Psoas muscle (tissue), 8 donors: Measurements from ENCODE around the gene IQCH. TPM values are rescaled to one million over a fixed set of nuclear protein-coding genes. Genes with fewer than 3 reads are reported as not detected.

Source experiments
- ATAC-seq, 4 donors: fragments of 200-7000 bp; cut with Tn5 transposase; one replicate each; pipeline ENCODE4 v1.9.1; 2020; ENCODE audit warnings: moderate library complexity in 3 of 4, mild to moderate bottlenecking in 2 of 4
- DNase-seq, 2 donors: peaks; one replicate each; pipeline ENCODE4 v3.0.0-alpha.2; 2020
- H3K27ac ChIP-seq: fragments of 200-600 bp; one replicate; pipeline ENCODE4 v1.8.0; 2022
- H3K27me3 ChIP-seq, 3 donors: fragments of 200-600 bp in 1 of 3; one replicate each; pipeline versions ENCODE4 v1.6.1 to v1.8.0; 2013 to 2022; ENCODE audit warnings: low read length in 2 of 3, mild to moderate bottlenecking in 2 of 3, moderate library complexity in 1 of 3; ENCODE audit not compliant: insufficient read depth in 3 of 3
- H3K36me3 ChIP-seq, 2 donors: fragments of 200-600 bp in 1 of 2; one replicate each; pipeline versions ENCODE4 v1.6.1 to v1.8.0; 2013 to 2022; ENCODE audit warnings: low read depth in 1 of 2, mild to moderate bottlenecking in 1 of 2, moderate library complexity in 1 of 2; ENCODE audit not compliant: insufficient read depth in 1 of 2
- H3K4me1 ChIP-seq: fragments of 200-600 bp; one replicate; pipeline ENCODE4 v1.8.0; 2022
- H3K4me3 ChIP-seq: fragments of 200-600 bp; one replicate; pipeline ENCODE4 v1.8.0; 2022; ENCODE audit warnings: mild to moderate bottlenecking
- H3K9me3 ChIP-seq: fragments of 200-600 bp; one replicate; pipeline ENCODE4 v1.8.0; 2022
- WGBS, 3 donors: extraction: QIAGEN DNeasy Blood & Tissue Kit; methylation state at CpG; one replicate each; pipeline versions ENCODE4 v1.1.6 to v1.1.7; 2013; 5-methylcytosine and 5-hydroxymethylcytosine counted together
- intact Hi-C, 2 donors: fragments of 100-400 bp; cut with DNase I; formaldehyde crosslinking; loops; one replicate each; pipeline versions ENCODE4 v1.11.0 to v1.14.2; 2022
- polyA plus RNA-seq, 3 donors: library from polyadenylated mRNA; stranded (reverse); fragments of 200-250 nt; gene quantifications; one replicate each; pipeline ENCODE4 v1.2.3, GENCODE V29; 2013
- total RNA-seq, 4 donors: library from RNA; stranded (reverse); fragmentation: NEBNext Ultra II Directional in 2 of 4; extraction: Animal tissue kit (Norgen Biotek cat#: 25700) in 2 of 4; gene quantifications; one replicate each; pipeline versions ENCODE4 v1.2.1 to v1.2.4, GENCODE V29; 2021 to 2023
- TF ChIP-seq, protein P1 (sequence below): fragments of 200-600 bp; IDR thresholded peaks from one replicate; pipeline ENCODE4 v1.8.0; 2022; ENCODE audit warnings: antibody characterized with exemption
- donor health status: healthy with polysubstance abuse.
- donor health status: DM: no; HTN: no; CAD: no; lungs with moderate emphysema.
- donor health status: Bipolar disorder and iron deficiency.
- donor health status: healthy.
- donor health status: DM: yes; HTN: yes; CAD: no.
- donor health status: DM: no; HTN: no; CAD: no.
- donor health status: DM: no; HTN: no; CAD: no.
- donor health status: DM: yes; HTN: yes; CAD: no.

Gene IQCH
- total and polyA plus RNA-seq, 7 donors, result 0.27 to 1.0 (median 0.60) TPM

DNA sequence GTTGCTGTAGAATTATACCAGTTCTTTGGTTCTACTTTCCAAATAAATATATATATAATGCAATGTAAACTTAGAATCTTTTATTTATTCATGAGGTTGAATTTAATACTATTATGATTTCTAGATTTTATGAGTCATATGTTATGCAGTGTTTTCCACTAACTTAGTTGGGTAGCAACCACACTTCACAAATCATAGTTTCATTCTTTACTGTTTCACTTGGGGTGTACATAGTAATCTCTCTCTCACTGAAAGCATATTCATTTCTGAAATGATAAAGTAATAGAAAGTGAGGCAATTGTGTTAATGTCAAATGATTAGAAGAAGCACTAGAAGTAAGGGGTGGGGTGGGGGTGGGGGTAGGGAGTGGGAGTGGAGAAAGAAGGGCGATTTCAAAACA, 52.6 kb downstream of the IQCH start:
- DNase-seq (no peak), ATAC-seq (no peak)
- Histone ChIP-seq H3K9me3 (no peaks in the 10 kb centered on the region), H3K4me3 (no peak overlapping the region), H3K36me3 (no peaks in the 10 kb centered on the region), H3K4me1 (no peaks in the 10 kb centered on the region), H3K27me3 (no peaks in the 10 kb centered on the region), H3K27ac (no peak overlapping the region)
- WGBS, 3 donors, result 73 to 81% (median 80%) methylated on average over 1 of the region's 1 CpG
- intact Hi-C loops, result loop anchor here in 1 of 2 donors (10.0 kb wide), 1 partner anchor 242 kb away; the partner anchor contains the start of gene SMAD3
- TF ChIP-seq, protein P1, sequence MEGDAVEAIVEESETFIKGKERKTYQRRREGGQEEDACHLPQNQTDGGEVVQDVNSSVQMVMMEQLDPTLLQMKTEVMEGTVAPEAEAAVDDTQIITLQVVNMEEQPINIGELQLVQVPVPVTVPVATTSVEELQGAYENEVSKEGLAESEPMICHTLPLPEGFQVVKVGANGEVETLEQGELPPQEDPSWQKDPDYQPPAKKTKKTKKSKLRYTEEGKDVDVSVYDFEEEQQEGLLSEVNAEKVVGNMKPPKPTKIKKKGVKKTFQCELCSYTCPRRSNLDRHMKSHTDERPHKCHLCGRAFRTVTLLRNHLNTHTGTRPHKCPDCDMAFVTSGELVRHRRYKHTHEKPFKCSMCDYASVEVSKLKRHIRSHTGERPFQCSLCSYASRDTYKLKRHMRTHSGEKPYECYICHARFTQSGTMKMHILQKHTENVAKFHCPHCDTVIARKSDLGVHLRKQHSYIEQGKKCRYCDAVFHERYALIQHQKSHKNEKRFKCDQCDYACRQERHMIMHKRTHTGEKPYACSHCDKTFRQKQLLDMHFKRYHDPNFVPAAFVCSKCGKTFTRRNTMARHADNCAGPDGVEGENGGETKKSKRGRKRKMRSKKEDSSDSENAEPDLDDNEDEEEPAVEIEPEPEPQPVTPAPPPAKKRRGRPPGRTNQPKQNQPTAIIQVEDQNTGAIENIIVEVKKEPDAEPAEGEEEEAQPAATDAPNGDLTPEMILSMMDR, result no peak

DNA sequence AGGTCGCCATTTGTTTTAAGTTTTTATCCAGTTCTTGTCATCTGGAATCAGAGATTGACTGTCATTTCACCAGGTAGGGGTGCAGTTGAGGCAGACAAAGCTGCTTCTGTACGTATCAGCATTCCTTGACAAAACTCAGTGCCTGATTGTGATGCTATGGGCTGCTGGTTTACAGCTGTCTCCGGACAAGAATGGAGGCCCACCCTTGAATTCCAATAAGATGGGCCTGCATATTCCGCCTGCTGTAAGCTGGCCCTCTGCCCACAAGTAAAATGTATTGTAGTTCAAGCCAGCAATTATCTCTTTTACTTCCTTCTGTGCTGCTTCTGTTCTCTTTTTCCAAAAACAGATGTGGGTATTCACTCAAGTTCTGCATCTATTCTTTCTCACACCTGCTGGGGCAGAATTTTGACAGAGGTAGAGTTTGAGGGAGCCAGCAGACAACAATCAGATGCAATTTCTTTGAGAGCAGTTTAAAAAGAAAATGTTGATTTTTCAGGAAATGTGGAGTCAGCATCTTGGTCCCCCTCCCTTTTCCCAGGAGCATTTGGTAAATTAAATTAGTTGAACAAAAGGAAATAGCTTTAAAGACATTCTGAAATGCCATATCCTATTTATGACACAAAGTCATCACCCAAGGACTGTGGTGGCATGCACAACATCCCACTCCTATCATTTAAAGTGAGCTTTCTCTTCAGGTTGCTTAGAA, 53.5 kb downstream of the IQCH start:
- Histone ChIP-seq H3K27ac (no peak overlapping the region), H3K4me3 (no peak overlapping the region), H3K27me3 (no peaks in the 10 kb centered on the region), H3K9me3 (no peaks in the 10 kb centered on the region), H3K4me1 (no peaks in the 10 kb centered on the region), H3K36me3 (no peaks in the 10 kb centered on the region)
- intact Hi-C loops, result loop anchor here in 1 of 2 donors (10.0 kb wide), 1 partner anchor 243 kb away; the partner anchor contains the start of gene SMAD3
- TF ChIP-seq, protein P1, result no peak
- ATAC-seq (no peak), DNase-seq (no peak)
- WGBS, 3 donors, result 61 to 65% (median 65%) methylated on average over 4 of the region's 4 CpGs

DNA sequence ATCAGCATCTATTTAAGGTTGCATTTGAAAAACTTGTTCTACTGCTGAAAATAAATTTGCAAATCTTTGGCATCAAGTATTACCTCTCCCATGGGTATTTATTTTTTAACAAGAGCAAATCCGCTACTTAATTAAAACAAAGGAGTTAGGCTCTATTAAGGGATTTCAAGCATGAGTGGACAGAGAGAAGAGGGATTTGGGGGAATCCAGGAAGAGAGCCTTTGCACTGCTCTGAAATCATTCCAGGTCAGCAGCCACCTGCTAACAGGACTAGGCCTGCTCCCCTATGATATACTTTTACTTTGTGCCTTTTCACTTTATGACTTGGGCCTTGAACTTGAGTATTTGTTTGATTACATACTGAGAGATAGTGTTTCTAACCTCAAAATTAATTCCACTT, 57.1 kb downstream of the IQCH start:
- no peaks in the 10 kb centered on the region for H3K4me1 ChIP-seq
- WGBS, 3 donors, result 92 to 97% (median 93%) methylated on average over 1 of the region's 1 CpG
- intact Hi-C loops, result no loop called here
- H3K4me3 ChIP-seq, result no peak overlapping the region
- DNase-seq, result no peak
- H3K36me3 ChIP-seq, result no peaks in the 10 kb centered on the region
- no peaks in the 10 kb centered on the region for H3K27me3 ChIP-seq
- TF ChIP-seq, protein P1, result no peak
- ATAC-seq, result no peak
- H3K9me3 ChIP-seq, result no peaks in the 10 kb centered on the region
- H3K27ac ChIP-seq, result no peak overlapping the region

DNA sequence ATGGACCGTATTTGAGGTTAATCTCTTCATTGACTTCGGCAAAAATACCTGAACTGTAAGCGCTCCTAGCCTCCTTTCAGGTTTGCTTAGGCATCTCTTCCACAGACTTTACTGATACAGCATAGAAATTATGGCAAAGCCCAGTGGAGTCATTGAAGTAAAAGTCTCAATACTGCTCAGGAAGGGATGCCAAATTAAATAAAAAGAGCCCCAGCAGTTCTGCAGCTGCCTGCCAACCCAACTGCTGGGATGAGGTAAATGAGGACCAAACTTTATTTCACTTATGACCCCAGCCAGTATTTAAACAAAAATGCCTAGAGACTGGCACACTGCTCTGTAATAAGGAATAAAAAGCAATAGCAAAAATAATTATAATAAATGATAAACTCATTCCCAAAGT, 65.4 kb downstream of the IQCH start:
- Histone ChIP-seq H3K36me3 (no peaks in the 10 kb centered on the region), H3K27ac (no peak overlapping the region), H3K9me3 (no peaks in the 10 kb centered on the region), H3K4me1 (no peaks in the 10 kb centered on the region), H3K4me3 (no peak overlapping the region), H3K27me3 (no peaks in the 10 kb centered on the region)
- 89 to 90% (median 89%) methylated on average over 3 of the region's 3 CpGs for WGBS, 3 donors
- TF ChIP-seq, protein P1, result no peak
- ATAC-seq, result no peak
- DNase-seq, result no peak
- intact Hi-C loops, result no loop called here

DNA sequence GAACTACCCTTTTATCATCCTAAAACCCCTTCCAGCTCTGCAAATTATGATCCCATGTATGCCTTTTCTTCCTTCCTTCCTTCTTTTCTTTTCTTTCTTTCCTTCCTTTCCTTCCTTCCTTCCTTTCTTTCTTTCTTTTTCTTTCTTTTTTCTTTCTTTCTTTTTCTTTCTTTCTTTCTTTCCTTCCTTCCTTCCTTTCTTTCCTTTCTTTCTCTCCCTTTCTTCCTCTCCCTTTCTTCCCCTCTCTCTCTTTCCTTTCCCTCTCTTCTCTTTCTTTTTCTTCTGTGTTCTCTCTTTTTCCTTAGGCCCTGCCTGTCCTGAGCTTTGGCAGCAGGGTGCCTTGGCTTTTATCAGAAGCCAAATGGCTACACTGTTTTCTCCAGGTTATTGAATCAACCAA, 66.8 kb downstream of the IQCH start:
- intact Hi-C loops, result no loop called here
- ATAC-seq (no peak), DNase-seq (no peak)
- Histone ChIP-seq H3K36me3 (no peaks in the 10 kb centered on the region), H3K4me3 (no peak overlapping the region), H3K4me1 (no peaks in the 10 kb centered on the region), H3K27me3 (no peaks in the 10 kb centered on the region), H3K27ac (no peak overlapping the region), H3K9me3 (no peaks in the 10 kb centered on the region)
- TF ChIP-seq, protein P1, result no peak
